GM18526 (cell line): ENCODE data around the gene RWDD2A.

Experiments
- POLR2A ChIP-seq: IDR thresholded peaks from 3 replicates; pipeline ENCODE4 v1.6.1; 2011; ENCODE audit not compliant: insufficient read length; ENCODE audit errors: extremely low read depth

The RWDD2A gene

GRCh38 chr6:83231146-83231545 is 38.0 kb downstream of the RWDD2A start:
- no peak for TF ChIP-seq POLR2A

DNA sequence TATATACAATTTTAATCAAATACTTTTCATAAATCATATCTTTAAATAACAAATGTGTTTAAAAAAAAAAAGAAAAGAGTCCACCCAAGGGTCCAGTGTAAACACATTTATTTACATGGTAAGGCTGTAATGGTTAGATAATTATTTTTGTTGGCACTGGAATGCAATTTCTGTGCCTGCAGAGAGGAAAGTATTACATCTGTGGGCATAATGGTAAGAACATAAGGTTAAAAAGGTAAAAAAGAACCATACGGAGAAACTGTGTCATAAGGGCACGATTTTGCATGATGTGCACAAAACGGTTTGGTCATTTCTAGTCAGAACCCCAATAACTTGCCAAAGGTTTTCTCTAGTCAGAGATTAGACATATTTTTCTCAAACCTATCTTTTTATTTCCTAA is 54.3 kb downstream of the RWDD2A start:
- no peak for TF ChIP-seq POLR2A
